ENCODE measurements around the gene SMTNL1. TPM values are rescaled to one million over a fixed set of nuclear protein-coding genes. Genes with fewer than 3 reads are reported as not detected.
A peak's percentile ranks its signal among the peaks of the same experiment; 100 is the strongest.

Gene SMTNL1
- total RNA-seq, 2 donors from 2014 or later: 1.4 TPM; not detected in 1

DNA sequence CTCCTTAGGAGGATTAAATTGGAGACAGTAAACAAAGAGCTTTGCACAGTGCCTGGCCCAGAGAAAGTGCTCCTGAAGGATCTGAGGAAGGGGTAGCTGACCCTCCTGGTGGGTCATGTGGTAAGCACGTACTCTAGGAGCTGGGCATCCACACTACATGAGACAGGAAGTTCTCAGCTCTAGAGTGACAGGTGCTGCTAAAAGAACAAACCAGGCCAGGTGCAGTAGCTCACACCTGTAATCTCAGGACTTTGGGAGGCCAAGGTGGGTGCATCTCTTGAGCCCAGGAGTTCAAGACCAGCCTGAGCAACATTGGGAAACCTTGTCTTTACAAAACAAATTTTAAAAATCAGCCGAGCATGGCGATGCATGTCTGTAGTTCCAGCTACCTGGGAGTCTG lies 35.0 kb upstream of the SMTNL1 start:
- intact Hi-C loops (cut with DNase I): no loop called here
- H3K4me1 ChIP-seq (replicated peaks): peaks cover 14% of the 10 kb centered on the region
- no peaks in the 10 kb centered on the region for H3K36me3 ChIP-seq
- no peaks in the 10 kb centered on the region for H3K9me3 ChIP-seq
- 97% methylated on average over 3 of the region's 3 CpGs for WGBS
- H3K27me3 ChIP-seq (replicated peaks; ENCODE audit: insufficient read depth): no peaks in the 10 kb centered on the region
- no peak for DNase-seq (ENCODE audit: low spot score)
- peak overlapping the region in 1 of 2 donors; percentile 2 for H3K27ac ChIP-seq
- no peak overlapping the region for H3K4me3 ChIP-seq
- TF ChIP-seq POLR2AphosphoS5 (IDR thresholded peaks at IDR 0.05) (no peak), POLR2A (IDR thresholded peaks at IDR 0.05) (no peak)
- TF ChIP-seq, protein P1, sequence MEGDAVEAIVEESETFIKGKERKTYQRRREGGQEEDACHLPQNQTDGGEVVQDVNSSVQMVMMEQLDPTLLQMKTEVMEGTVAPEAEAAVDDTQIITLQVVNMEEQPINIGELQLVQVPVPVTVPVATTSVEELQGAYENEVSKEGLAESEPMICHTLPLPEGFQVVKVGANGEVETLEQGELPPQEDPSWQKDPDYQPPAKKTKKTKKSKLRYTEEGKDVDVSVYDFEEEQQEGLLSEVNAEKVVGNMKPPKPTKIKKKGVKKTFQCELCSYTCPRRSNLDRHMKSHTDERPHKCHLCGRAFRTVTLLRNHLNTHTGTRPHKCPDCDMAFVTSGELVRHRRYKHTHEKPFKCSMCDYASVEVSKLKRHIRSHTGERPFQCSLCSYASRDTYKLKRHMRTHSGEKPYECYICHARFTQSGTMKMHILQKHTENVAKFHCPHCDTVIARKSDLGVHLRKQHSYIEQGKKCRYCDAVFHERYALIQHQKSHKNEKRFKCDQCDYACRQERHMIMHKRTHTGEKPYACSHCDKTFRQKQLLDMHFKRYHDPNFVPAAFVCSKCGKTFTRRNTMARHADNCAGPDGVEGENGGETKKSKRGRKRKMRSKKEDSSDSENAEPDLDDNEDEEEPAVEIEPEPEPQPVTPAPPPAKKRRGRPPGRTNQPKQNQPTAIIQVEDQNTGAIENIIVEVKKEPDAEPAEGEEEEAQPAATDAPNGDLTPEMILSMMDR (IDR thresholded peaks at IDR 0.05): no peak

DNA sequence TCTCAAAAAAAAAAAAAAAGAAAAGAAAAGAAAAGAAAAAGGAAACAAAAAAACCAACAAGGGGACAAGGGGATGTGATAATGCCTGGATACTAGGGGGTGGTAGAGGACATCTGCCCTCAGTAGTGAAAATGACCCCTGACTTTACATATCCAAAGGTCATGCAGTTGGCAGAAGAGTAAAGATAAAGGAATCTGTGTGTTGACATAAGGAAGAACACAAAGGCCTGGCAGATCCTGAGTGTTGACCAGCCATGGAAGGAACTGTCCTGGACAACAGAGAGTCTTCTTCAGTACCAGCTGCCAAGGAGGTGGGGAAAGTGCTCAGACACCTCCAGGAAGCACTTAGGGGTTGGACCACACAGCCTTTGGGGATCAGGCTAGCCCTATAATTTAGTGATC lies 34.5 kb upstream of the SMTNL1 start:
- TF ChIP-seq POLR2A (IDR thresholded peaks at IDR 0.05) (no peak), POLR2AphosphoS5 (IDR thresholded peaks at IDR 0.05) (peak; percentile 81)
- TF ChIP-seq, protein P1 (IDR thresholded peaks at IDR 0.05): no peak
- Histone ChIP-seq H3K36me3 (no peaks in the 10 kb centered on the region), H3K4me1 (replicated peaks) (peaks cover 14% of the 10 kb centered on the region), H3K4me3 (no peak overlapping the region), H3K27me3 (replicated peaks; ENCODE audit: insufficient read depth) (no peaks in the 10 kb centered on the region), H3K27ac (peak overlapping the region in 1 of 2 donors; percentile 2), H3K9me3 (no peaks in the 10 kb centered on the region)
- peak; percentile 68 for DNase-seq (ENCODE audit: low spot score)
- intact Hi-C loops (cut with DNase I): no loop called here

DNA sequence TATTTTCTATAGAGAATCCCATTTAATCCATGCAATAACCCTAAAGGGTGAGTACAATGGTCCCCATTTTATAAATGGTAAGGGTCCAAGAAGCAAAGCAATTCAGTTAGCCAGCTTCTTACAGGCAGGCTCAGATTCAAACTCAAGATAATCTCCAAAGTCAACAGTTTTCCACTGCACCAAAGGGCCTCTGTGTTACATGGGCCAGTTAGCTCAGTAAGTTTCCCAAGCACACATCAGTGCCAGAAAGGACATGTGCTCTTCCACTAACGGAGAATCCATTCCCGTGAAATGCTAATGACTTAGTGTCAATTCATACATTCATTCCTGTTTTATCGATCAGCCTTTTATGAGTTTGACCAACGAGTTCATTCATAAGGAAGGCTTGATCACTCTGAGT lies 32.9 kb upstream of the SMTNL1 start:
- Histone ChIP-seq H3K4me1 (replicated peaks) (peaks cover 6% of the 10 kb centered on the region), H3K27ac (no peak overlapping the region), H3K9me3 (no peaks in the 10 kb centered on the region), H3K27me3 (replicated peaks; ENCODE audit: insufficient read depth) (no peaks in the 10 kb centered on the region), H3K4me3 (no peak overlapping the region), H3K36me3 (no peaks in the 10 kb centered on the region)
- 80% methylated on average over 4 of the region's 4 CpGs for WGBS
- intact Hi-C loops (cut with DNase I): no loop called here
- no peak for DNase-seq (ENCODE audit: low spot score)
- TF ChIP-seq POLR2A (IDR thresholded peaks at IDR 0.05) (no peak), POLR2AphosphoS5 (IDR thresholded peaks at IDR 0.05) (no peak)
- TF ChIP-seq, protein P1 (IDR thresholded peaks at IDR 0.05): no peak

DNA sequence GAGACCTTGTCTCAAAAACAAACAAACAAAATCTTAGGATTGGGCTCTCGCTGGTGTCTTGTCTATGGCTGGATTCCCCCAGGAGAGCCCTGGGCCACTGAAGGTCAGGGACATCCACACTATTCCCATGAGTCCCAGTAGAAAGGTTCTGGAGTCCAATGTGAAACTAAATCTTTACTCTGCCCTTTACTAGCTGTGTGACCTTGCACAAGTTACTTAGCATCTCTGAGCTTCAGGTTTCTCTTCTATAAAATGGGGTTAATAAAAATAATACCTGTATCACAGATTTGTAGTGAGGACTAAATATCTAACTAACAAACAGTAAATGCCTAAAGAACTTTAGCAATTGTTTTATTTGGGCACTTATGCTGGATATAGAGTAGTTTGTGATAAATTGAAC lies 30.9 kb upstream of the SMTNL1 start:
- no peak for DNase-seq (ENCODE audit: low spot score)
- no peak for TF ChIP-seq POLR2AphosphoS5 (IDR thresholded peaks at IDR 0.05)
- TF ChIP-seq, protein P1 (IDR thresholded peaks at IDR 0.05): no peak
- Histone ChIP-seq H3K4me1 (replicated peaks) (no peaks in the 10 kb centered on the region), H3K27me3 (replicated peaks; ENCODE audit: insufficient read depth) (no peaks in the 10 kb centered on the region), H3K9me3 (no peaks in the 10 kb centered on the region), H3K36me3 (no peaks in the 10 kb centered on the region), H3K4me3 (no peak overlapping the region), H3K27ac (no peak overlapping the region)
- WGBS: 100% methylated on average over 1 of the region's 1 CpG
- intact Hi-C loops (cut with DNase I): no loop called here

DNA sequence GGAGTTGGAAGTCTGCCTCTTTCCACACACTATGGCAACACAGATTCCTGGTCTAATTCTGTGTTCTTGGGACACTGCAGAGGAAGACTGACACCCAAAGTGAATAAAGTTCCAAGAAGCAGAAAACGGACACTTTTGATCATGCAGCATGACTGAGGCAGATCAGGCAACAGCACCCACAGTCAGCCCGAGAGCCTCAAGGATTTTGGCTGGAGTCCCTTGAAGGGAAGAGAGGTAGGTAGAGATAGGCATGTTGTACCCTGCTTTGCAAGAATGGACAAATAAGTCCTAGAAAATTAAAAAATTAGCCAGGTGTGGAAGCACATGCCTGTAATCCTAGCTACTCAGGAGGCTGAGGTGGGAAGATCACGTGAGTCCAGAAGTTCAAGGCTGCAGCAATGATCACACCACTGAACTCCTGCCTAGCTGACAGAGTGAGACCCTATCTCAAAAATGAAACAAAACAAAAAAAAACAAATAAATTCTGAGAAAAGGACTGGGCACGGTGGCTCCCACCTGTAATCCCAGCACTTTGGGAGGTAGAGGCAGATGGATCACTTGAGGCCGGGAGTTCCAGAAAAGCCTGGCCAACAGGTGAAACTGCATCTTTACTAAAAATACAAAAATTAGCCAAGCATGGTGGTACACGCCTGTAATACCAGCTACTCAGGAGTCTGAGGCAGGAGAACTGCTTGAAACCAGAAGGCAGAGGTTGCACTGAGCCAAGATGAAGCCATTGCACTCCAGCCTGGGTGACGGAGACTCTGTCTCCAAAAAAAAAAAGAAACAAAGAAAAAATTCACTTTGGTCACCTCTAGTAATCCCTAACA lies 28.8 kb upstream of the SMTNL1 start:
- Histone ChIP-seq H3K4me1 (replicated peaks) (no peaks in the 10 kb centered on the region), H3K27ac (no peak overlapping the region), H3K4me3 (no peak overlapping the region), H3K27me3 (replicated peaks; ENCODE audit: insufficient read depth) (no peaks in the 10 kb centered on the region), H3K9me3 (no peaks in the 10 kb centered on the region), H3K36me3 (no peaks in the 10 kb centered on the region)
- TF ChIP-seq POLR2AphosphoS5 (IDR thresholded peaks at IDR 0.05) (no peak), POLR2A (IDR thresholded peaks at IDR 0.05) (no peak)
- TF ChIP-seq, protein P1 (IDR thresholded peaks at IDR 0.05): no peak
- intact Hi-C loops (cut with DNase I): no loop called here
- 79% methylated on average over 7 of the region's 7 CpGs for WGBS
- no peak for DNase-seq (ENCODE audit: low spot score)
